Small intestine (tissue), 7 donors: ENCODE results near the gene ZNF184. TPM values are rescaled to one million over a fixed set of nuclear protein-coding genes. Genes with fewer than 3 reads are reported as not detected.

ENCODE experiments used
- DNase-seq, 2 donors: peaks; one replicate each; pipeline versions ENCODE4 v3.0.0 to v3.0.0-alpha.2; 2013
- FAIRE-seq: peaks from 2 replicates; lab custom pipeline; 2012; peaks lifted over from hg19 to GRCh38; lab: Jason Lieb, UNC
- H3K27ac ChIP-seq, 3 donors: one replicate each; pipeline ENCODE4 v1.5.1; 2013; ENCODE audit warnings: low read length in 2 of 3, mild to moderate bottlenecking in 2 of 3, control low read depth in 1 of 3, inconsistent platforms in 1 of 3, low read depth in 1 of 3, moderate library complexity in 1 of 3
- H3K27me3 ChIP-seq, 3 donors: one replicate each; pipeline ENCODE4 v1.6.1; 2013; ENCODE audit warnings: low read length in 3 of 3, inconsistent platforms in 1 of 3; ENCODE audit not compliant: control insufficient read depth in 3 of 3, insufficient read depth in 3 of 3
- H3K36me3 ChIP-seq, 3 donors: one replicate each; pipeline ENCODE4 v1.6.1; 2013; ENCODE audit warnings: low read length in 3 of 3, inconsistent platforms in 1 of 3, low read depth in 1 of 3, mild to moderate bottlenecking in 1 of 3, moderate library complexity in 1 of 3; ENCODE audit not compliant: control insufficient read depth in 3 of 3, insufficient read depth in 2 of 3
- H3K4me1 ChIP-seq, 3 donors: one replicate each; pipeline ENCODE4 v1.6.1; 2013; ENCODE audit warnings: low read length in 2 of 3, inconsistent platforms in 1 of 3, low read depth in 1 of 3, mild to moderate bottlenecking in 1 of 3, moderate library complexity in 1 of 3; ENCODE audit not compliant: control insufficient read depth in 3 of 3, insufficient read depth in 2 of 3
- H3K4me3 ChIP-seq, 3 donors: one replicate each; pipeline ENCODE4 v1.5.1; 2013; ENCODE audit warnings: low read length in 3 of 3, control low read depth in 1 of 3, inconsistent platforms in 1 of 3, low read depth in 1 of 3, mild to moderate bottlenecking in 1 of 3, moderate library complexity in 1 of 3
- H3K9me3 ChIP-seq, 2 donors: one replicate each; pipeline ENCODE4 v1.6.1; 2013; ENCODE audit warnings: low read depth in 1 of 2, low read length in 1 of 2; ENCODE audit not compliant: control insufficient read depth in 2 of 2, insufficient read depth in 1 of 2
- WGBS, 3 donors: extraction: QIAGEN DNeasy Blood & Tissue Kit; methylation state at CpG; one replicate each; pipeline ENCODE4 v1.1.7; 2013; 5-methylcytosine and 5-hydroxymethylcytosine counted together
- polyA plus RNA-seq, 4 donors: library from polyadenylated mRNA; stranded (reverse) in 3 of 4; unstranded in 1 of 4; fragments of 200-250 nt in 3 of 4; fragments of 120-200 nt in 1 of 4; gene quantifications; one replicate each; pipeline versions ENCODE4 v1.2.1 to v1.2.3, GENCODE V29; 2013
- donor health status: healthy with polysubstance abuse.
- donor health status: control.
- donor health status: control.
- donor health status: Bipolar disorder and iron deficiency.
- donor health status: healthy.

ZNF184 gene
- polyA plus RNA-seq, 4 donors = 1.6 to 7.3 (median 2.8) TPM

DNA sequence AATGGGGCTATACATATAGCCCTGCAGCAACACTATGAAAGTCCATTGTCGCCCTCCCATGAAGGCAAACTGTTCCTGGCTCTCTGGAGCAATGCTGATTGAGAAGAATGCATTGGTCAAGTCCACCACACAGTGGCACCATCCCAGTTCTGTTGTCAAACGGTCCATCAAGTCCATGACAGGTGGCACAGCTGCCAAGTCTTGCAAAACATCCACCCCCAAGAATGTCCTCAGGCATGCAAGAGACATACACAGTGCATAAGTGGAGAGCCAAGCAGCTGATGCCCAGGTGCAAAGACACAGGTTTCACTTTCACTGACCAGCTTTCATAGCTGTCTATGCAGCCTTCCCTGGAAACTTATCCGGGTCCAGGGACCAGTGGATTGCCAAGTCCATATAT is 66.8 kb downstream of the ZNF184 start:
- no peaks in the 10 kb centered on the region for H3K36me3 ChIP-seq
- DNase-seq = no peak
- H3K27me3 ChIP-seq = no peaks in the 10 kb centered on the region
- no peak overlapping the region for H3K27ac ChIP-seq
- no peak overlapping the region for H3K4me3 ChIP-seq
- no peak for FAIRE-seq
- no peaks in the 10 kb centered on the region for H3K4me1 ChIP-seq
- H3K9me3 ChIP-seq = peaks cover under 1 to 18% of the 10 kb centered on the region in 2 donors
- WGBS, 3 donors = 61 to 79% (median 64%) methylated on average over 3 of the region's 3 CpGs

DNA sequence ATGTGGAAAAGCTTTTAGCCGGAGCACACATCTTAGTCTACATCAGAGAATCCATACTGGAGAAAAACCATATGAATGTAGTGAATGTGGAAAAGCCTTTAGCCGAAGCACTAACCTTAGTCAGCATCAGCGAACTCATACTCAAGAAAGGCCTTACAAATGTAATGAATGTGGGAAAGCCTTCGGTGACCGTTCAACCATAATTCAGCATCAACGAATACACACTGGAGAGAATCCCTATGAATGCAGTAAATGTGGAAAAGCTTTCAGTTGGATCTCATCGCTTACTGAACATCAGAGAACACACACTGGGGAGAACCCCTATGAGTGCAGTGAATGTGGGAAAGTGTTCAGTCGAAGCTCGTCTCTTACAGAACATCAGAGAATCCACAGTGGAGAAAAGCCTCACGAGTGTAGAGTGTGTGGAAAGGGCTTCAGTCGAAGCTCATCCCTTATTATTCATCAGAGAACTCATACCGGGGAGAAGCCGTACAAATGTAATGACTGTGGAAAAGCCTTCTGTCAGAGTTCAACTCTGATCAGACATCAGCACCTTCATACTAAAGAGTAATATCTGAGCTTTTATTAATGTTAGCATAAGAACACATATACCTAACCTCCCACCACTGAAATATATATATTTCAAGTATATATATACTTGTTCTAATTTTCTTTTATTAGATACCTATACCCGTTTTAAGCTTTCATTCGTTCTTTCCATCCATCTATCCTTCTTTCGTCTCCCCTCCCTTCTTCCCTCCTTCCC is 71.8 kb downstream of the ZNF184 start:
- Histone ChIP-seq H3K36me3 (no peaks in the 10 kb centered on the region), H3K9me3 (peaks cover 1 to 33% of the 10 kb centered on the region in 2 donors), H3K27me3 (no peaks in the 10 kb centered on the region), H3K4me3 (no peak overlapping the region), H3K4me1 (no peaks in the 10 kb centered on the region), H3K27ac (no peak overlapping the region)
- WGBS, 3 donors = 92 to 94% (median 94%) methylated on average over 16 of the region's 16 CpGs
- DNase-seq (no peak), FAIRE-seq (no peak)

Other genes starting within 250 kb of the ZNF184 start
- 10 to 100 TPM; 17.1 to 31.6 (median 21.6) TPM for gene PRSS16, start 225.4 kb downstream of the ZNF184 start, polyA plus RNA-seq
- not detected for gene POM121L2, start 160.8 kb downstream of the ZNF184 start, polyA plus RNA-seq
- 1 to 10 TPM in 2 of 4 donors, under 1 TPM in 1, not detected in 1; 0.27 to 5.1 (median 1.2) TPM for gene ZNF391, start 84.3 kb downstream of the ZNF184 start, polyA plus RNA-seq